Activated CD8-positive, alpha-beta memory T cell treated with anti-CD3 and anti-CD28 coated beads, Interleukin-2, amount 50 U/mL, for 1 hour (primary cell): ENCODE measurements around the gene ORMDL1.
"Not testable (repeated sequence)": the region's sequence is repeated elsewhere in the genome, so short reads cannot be mapped to it uniquely, and the experiment has no call there.

Source experiments
- DNase-seq: peaks from one replicate; pipeline ENCODE4 v3.0.0-alpha.2; 2020; ENCODE audit errors: extremely low read depth

ORMDL1 gene

GRCh38 chr2:189770590-189771322 is 13.4 kb downstream of the ORMDL1 start:
- no peak for DNase-seq

DNA sequence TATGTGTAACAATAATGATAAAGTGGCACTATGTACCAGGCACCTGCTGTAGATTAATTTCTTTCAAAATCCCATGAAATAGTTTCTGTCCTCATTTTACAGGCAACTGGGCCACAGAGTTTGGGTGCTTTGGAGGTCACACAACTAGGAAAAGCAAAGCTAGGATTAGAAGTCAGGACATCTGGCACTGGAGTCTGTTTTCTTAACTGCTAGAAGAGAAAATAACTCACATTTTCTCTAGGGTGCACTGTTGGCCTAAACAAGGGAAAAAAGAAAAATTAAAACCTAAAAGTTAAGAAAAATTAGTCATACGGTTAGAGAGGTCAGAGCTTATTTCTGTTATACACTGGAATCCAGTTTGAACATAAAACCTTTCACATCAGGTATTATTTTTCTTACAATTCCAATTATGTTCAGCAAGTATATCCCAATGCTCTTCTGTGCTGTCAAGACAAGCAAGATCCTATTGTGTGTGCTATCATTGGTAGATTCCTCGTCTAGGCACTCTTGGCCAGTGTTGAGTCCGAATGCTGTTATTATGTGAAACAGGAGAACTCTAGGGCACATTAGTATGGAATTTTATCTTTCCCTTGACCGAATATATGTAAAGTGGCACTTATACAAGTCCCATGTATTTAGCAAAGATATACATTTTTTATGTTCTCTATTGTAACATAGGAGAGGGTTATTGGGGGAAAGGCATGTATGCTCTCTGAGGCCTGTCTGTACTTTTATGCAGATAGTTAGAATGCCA is 20.1 kb downstream of the ORMDL1 start:
- no peak for DNase-seq

- peak; percentile 93 for DNase-seq
Observed at GRCh38 chr2:189762551-189763298, 21.4 kb downstream of the ORMDL1 start, which contains the start of gene OSGEPL1. Gene OSGEPL1, minus strand, starts transcription at chr2:189762792. Its CDS starts 1,152 bp downstream, at chr2:189761640.

DNA sequence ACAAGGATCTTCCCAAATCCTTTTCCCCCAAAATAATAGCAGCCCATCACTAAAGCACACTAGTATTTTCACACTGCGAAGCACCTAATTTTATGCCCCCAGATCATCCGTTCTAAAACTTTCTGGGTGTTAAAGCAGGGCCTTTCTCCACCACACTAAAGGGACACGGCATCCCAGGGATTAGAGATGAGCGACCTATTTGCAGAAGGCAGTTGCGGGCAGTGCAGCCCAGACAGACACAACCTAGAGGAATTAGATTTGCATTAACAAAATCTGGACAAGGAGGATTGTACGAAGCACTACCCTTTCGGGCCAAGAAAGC is 21.9 kb downstream of the ORMDL1 start:
- no peak for DNase-seq

DNA sequence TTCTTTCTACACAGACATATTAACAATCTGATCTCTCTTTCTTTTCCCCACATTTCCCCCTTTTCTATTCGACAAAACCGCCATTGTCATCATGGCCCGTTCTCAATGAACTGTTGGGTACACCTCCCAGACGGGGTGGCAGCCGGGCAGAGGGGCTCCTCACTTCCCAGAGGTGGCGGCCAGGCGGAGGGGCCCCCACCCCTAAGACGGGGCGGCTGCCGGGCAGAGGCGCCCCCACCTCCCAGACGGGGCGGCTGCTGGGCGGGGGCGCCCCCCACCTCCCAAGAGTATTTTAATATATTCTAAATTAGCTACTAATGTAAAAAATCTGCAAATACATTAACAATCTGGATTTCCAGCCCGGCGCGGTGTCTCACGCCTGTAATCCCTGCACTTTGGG is 24.0 kb downstream of the ORMDL1 start:
- not testable (repeated sequence) for DNase-seq

GRCh38 chr2:189756311-189756952 is 27.7 kb downstream of the ORMDL1 start:
- DNase-seq = no peak

GRCh38 chr2:189751080-189751658 is 33.0 kb downstream of the ORMDL1 start:
- DNase-seq = no peak

GRCh38 chr2:189729430-189729829 is 54.7 kb downstream of the ORMDL1 start:
- DNase-seq = no peak

DNA sequence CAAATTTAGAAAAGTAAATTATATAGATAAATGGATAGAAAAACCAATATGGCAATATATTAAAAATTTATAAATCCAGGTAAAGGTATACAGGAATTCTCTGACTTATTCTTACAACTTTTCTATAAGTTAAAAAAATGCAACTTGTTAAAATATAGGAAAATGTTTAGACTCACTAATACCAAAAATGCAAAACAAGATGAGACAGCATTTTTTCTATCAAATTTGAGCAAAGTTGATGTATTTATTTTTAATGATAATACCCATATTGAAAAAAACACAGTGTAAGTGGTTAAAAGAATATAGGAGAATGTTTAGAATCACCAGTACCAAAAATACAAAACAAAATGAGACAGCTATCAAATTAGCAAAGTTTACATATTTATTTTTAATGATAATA is 57.3 kb downstream of the ORMDL1 start:
- no peak for DNase-seq

GRCh38 chr2:189726271-189726670 is 57.9 kb downstream of the ORMDL1 start:
- DNase-seq = no peak

- DNase-seq = no peak
Observed at GRCh38 chr2:189723192-189723591, 60.9 kb downstream of the ORMDL1 start.
